ENCODE measurements around the gene PAOX.

GRCh38 chr10:133343558-133343957, 35.5 kb upstream of the PAOX start:
- TF ChIP-seq GATA3 (IDR thresholded peaks at IDR 0.05; ENCODE audit: low read depth, low read length), result no peak
- no peak for TF ChIP-seq GATA2 (IDR thresholded peaks at IDR 0.05; ENCODE audit: low read depth, low read length)

All from SH-SY5Y (cell line).